DMS 273 treated with DMSO at 0.1 percent for 48 hours (cell line): ENCODE data around the gene CST5.
"Not testable (repeated sequence)": the region's sequence is repeated elsewhere in the genome, so short reads cannot be mapped to it uniquely, and the experiment has no call there.

Experiments
- DNase-seq: peaks from one replicate; lab custom pipeline; 2025; lab: John Stamatoyannopoulos, UW

CST5 gene

GRCh38 chr20:23841693-23842092 lies 37.9 kb downstream of the CST5 start:
- no peak for DNase-seq

DNA sequence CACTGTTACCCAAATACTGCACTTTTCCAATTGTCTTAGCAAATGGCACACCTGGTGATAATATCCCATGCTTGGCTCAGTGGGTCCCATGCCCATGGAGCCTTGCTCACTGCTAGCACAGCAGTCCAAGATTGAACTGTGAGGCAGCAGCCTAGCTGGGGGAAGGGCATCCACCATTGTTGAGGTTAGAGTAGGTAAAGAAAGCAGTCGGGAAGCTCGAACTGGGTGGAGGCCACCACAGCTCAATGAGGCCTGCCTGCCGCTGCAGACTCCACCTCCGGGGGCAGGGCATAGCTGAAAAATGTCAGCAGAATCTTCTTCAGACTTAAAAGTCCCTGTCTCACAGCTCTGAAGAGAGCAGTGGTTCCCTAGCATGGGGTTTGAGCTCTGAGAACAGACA lies 43.8 kb downstream of the CST5 start:
- no peak for DNase-seq

- no peak for DNase-seq
These were observed 46.6 kb downstream of the CST5 start for GRCh38 chr20:23832775-23833513.

- not testable (repeated sequence) for DNase-seq
These were observed 47.6 kb downstream of the CST5 start for GRCh38 chr20:23831961-23832360.

DNA sequence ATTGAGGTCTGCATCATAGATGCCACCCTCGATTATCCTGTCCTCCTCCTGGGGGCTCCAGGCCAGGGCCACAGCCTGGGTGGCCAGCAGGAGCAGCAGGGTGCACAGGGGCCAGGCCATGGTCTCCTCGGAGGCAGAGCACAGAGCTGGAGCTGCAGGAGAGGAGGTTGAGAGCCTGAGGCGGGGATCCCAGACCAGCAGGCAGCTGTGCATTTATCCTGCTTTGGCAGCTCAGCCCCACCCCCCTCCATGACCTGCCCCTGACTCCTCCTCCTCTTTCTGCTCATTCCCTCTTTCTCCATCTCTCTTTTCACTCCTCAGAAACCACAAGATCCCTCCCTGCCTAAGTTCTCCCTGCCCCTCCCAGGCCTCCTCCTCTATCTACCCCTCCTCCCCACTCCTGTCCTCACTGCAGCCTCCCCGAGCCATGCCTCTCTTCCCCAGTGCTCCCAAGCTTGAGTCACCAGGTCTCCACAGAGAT lies 53.0 kb downstream of the CST5 start, which contains the start of gene CST2:
CST2 (minus strand) TSS at position 189 of the 481 bp plus-strand sequence; CDS start at position 120, 69 bp downstream.
- DNase-seq = no peak
